Measurements from ENCODE around the gene KCNAB3.

KCNAB3 gene

DNA sequence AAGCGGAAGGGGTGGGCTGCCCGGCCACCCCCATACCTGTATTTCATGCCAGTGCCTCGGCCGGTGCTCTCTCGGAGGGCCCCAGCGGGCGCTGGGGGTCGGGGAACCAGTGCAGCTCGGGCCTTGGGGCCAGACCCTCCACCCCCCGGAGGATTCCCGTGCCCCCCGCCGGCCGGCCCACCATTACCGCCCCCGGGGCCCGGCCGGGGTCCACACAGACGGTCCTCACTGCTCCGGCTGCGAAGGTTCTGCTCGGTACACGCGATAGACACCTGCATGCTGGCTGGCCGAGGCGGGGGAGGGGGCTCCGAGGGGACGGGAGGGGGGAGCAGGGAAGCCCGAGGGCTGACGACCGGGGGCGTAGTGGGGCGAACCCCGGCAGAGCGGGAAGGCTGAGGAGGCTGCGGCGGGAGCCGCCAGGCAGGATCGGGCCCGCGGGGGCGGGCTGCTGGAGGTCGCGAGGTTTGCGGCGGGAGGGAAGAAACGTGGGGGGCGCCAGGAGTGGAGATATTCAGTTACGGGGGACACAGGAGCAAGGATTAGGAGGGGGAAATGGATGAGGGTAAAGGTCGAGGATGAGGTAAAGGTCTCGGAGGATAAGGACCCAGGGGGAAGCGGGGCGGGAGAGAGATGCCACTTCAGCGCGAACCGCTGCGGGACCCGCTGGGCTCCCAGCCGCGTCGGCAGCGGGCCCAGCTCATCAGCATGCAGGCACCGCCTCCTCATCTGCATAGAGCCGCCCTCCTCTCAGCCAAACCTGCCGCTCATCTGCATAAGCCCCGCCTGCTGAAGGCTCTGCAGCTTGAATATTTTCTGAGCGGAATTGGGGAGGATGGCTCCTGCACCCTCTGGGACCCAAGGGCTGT, at the start of gene KCNAB3:
Gene KCNAB3, minus strand, starts transcription at position 699 of the 866 bp plus-strand sequence. Its CDS starts 421 bp downstream, at position 278.
- peak within 1 kb of the TSS; percentile 95 to 98 (median 96) for H3K4me3 Mint-ChIP-seq
- H3K27ac Mint-ChIP-seq: peak within 1 kb of the TSS; percentile 75 to 91 (median 81)
- no peaks in the 10 kb centered on the region for H3K27me3 Mint-ChIP-seq (ENCODE audit: low read depth)
- no peaks in the 10 kb centered on the region for H3K9me3 Mint-ChIP-seq
- peaks cover 8% of the 10 kb centered on the region for H3K36me3 Mint-ChIP-seq (ENCODE audit: low read depth)
- peaks cover 31% of the 10 kb centered on the region for H3K4me1 Mint-ChIP-seq
- TF ChIP-seq, protein P1, sequence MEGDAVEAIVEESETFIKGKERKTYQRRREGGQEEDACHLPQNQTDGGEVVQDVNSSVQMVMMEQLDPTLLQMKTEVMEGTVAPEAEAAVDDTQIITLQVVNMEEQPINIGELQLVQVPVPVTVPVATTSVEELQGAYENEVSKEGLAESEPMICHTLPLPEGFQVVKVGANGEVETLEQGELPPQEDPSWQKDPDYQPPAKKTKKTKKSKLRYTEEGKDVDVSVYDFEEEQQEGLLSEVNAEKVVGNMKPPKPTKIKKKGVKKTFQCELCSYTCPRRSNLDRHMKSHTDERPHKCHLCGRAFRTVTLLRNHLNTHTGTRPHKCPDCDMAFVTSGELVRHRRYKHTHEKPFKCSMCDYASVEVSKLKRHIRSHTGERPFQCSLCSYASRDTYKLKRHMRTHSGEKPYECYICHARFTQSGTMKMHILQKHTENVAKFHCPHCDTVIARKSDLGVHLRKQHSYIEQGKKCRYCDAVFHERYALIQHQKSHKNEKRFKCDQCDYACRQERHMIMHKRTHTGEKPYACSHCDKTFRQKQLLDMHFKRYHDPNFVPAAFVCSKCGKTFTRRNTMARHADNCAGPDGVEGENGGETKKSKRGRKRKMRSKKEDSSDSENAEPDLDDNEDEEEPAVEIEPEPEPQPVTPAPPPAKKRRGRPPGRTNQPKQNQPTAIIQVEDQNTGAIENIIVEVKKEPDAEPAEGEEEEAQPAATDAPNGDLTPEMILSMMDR (IDR thresholded peaks at IDR 0.05; ENCODE audit: unreplicated experiment in 3 of 3): no peak

DNA sequence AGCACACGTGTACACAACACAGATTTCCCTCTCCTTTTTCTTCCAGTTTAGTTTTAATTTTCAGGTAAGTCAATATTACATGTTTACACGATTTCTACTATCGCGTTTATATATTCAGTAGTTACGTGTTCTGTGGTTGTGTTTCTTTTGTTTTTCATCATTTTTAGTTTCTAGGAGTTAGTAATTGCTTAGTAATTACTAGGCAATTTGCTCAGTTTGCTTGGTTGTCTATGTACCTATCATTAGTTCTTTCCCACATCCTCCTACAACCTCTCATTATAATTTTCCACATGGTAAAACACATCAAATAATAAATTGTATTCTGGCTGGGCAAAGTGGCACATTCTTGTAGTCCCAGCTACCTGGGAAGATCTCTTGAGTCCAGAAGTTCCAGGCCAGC, 48.1 kb upstream of the KCNAB3 start:
- Mint-ChIP-seq H3K4me3 (no peak overlapping the region), H3K27ac (no peak overlapping the region), H3K27me3 (ENCODE audit: low read depth) (peaks cover 19% of the 10 kb centered on the region), H3K4me1 (peaks cover 6% of the 10 kb centered on the region), H3K36me3 (ENCODE audit: low read depth) (no peaks in the 10 kb centered on the region), H3K9me3 (peaks cover 23% of the 10 kb centered on the region)
- TF ChIP-seq, protein P1 (IDR thresholded peaks at IDR 0.05; ENCODE audit: unreplicated experiment in 3 of 3): no peak

DNA sequence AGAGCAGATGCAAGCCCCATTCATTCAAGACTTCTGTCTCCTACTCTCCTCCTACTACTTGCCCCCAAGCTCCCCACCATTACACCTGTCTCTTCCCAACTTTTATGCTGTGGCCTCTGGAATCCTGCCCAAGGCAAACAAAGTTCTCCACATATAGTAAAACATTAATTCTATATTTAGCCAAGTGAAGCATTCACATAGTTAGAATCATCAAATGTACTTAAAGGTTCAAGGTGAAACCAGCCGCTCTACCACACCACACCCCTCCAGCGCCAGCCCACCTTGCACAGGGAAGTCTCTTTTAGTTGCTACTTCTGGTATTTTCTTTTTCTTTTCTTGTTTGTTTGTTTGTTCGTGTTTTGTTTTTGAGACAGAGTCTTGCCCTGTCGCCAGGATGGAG, 47.4 kb upstream of the KCNAB3 start:
- H3K27ac Mint-ChIP-seq: no peak overlapping the region
- TF ChIP-seq, protein P1 (IDR thresholded peaks at IDR 0.05; ENCODE audit: unreplicated experiment in 3 of 3): no peak
- peaks cover 11% of the 10 kb centered on the region for H3K27me3 Mint-ChIP-seq (ENCODE audit: low read depth)
- no peaks in the 10 kb centered on the region for H3K36me3 Mint-ChIP-seq (ENCODE audit: low read depth)
- H3K4me3 Mint-ChIP-seq: no peak overlapping the region
- peaks cover 23% of the 10 kb centered on the region for H3K9me3 Mint-ChIP-seq
- H3K4me1 Mint-ChIP-seq: peaks cover 6% of the 10 kb centered on the region

DNA sequence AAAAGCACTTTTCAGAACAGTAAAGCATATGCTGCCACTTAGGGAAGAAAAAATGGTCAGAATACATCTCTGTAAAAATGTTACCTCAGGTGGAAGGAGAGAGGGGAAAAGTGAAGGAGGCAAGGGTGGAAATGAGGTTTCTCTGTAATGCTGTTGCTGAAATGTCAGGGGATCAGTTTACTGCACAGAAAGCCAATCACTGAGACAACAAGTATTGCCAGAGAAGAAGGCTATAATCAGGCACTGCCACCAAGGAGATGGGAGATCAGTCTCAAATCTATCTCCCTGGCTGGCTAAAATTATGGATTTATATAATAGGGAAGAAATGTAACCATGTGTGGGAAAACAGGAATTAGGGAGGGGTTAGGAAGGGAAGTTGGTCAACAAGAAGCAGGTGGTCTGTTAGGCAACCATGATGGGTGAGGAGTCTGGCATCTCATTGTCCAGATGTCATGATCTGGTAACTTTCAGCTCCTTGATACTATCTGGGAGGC, 45.0 kb upstream of the KCNAB3 start:
- TF ChIP-seq, protein P1 (IDR thresholded peaks at IDR 0.05; ENCODE audit: unreplicated experiment in 3 of 3): no peak
- peaks cover 23% of the 10 kb centered on the region for H3K9me3 Mint-ChIP-seq
- peaks cover 13% of the 10 kb centered on the region for H3K27me3 Mint-ChIP-seq (ENCODE audit: low read depth)
- no peak overlapping the region for H3K4me3 Mint-ChIP-seq
- H3K27ac Mint-ChIP-seq: no peak overlapping the region
- H3K4me1 Mint-ChIP-seq: peaks cover 6% of the 10 kb centered on the region
- H3K36me3 Mint-ChIP-seq (ENCODE audit: low read depth): no peaks in the 10 kb centered on the region

DNA sequence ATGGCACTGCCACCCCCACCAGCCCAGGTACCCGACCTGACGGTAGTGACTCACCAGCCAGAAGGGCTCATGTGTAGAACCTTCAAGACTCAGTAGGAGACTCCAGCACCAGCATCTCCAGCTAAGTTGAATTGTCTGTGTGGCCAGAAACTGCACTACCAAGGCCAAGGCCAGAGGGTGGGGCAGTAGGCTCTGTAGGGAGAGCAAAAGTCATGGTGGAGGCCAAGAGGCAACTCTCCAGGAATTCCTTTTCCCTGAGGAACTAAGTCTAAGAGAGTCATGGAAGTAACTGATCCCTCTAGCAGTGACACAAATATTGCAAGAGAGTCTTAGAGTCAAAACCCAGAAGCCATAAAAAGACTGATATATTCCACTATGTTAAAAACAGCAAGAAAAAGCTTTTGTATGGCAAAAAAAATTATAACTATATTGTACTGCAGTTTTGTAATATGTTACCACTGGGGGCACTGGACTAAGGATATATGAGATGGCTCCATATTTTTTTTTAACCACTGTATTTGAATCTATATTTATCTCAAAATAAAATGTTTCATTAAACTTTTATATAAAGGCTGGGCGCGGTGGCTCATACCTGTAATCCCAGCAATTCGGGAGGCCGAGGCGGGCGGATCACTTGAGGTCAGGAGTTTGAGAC, 42.6 kb upstream of the KCNAB3 start:
- peaks cover 18% of the 10 kb centered on the region for H3K27me3 Mint-ChIP-seq (ENCODE audit: low read depth)
- H3K36me3 Mint-ChIP-seq (ENCODE audit: low read depth): no peaks in the 10 kb centered on the region

More for the DNA sequence above, 42.6 kb upstream of the KCNAB3 start:
- Mint-ChIP-seq H3K27ac (no peak overlapping the region), H3K4me1 (peaks cover 6% of the 10 kb centered on the region), H3K9me3 (peaks cover 23% of the 10 kb centered on the region), H3K4me3 (no peak overlapping the region)
- TF ChIP-seq, protein P1 (IDR thresholded peaks at IDR 0.05; ENCODE audit: unreplicated experiment in 3 of 3): no peak
